Measurements from ENCODE around the gene CCSAP.
"Not testable (repeated sequence)": the region's sequence is repeated elsewhere in the genome, so short reads cannot be mapped to it uniquely, and the experiment has no call there.

CCSAP gene

GRCh38 chr1:229325401-229325800 is 17.4 kb downstream of the CCSAP start:
- DNase-seq = no peak

- no peak for DNase-seq
These were observed 18.8 kb downstream of the CCSAP start for GRCh38 chr1:229323885-229324553.

- no peak for DNase-seq
These were observed 19.6 kb downstream of the CCSAP start for GRCh38 chr1:229323201-229323600.

- DNase-seq = no peak
These were observed 23.4 kb downstream of the CCSAP start for GRCh38 chr1:229319487-229319886.

GRCh38 chr1:229318056-229318455 is 24.8 kb downstream of the CCSAP start:
- no peak for DNase-seq

GRCh38 chr1:229316166-229316565 is 26.7 kb downstream of the CCSAP start:
- DNase-seq = no peak

GRCh38 chr1:229310833-229311232 is 32.0 kb downstream of the CCSAP start:
- no peak for DNase-seq

GRCh38 chr1:229309684-229310083 is 33.2 kb downstream of the CCSAP start:
- DNase-seq = no peak

GRCh38 chr1:229309074-229309473 is 33.8 kb downstream of the CCSAP start:
- DNase-seq = no peak

GRCh38 chr1:229305392-229305791 is 37.5 kb downstream of the CCSAP start:
- DNase-seq = no peak

- DNase-seq = no peak
These were observed 39.0 kb downstream of the CCSAP start for GRCh38 chr1:229303855-229304254.

- DNase-seq = no peak
These were observed 40.1 kb downstream of the CCSAP start for GRCh38 chr1:229302740-229303139.

GRCh38 chr1:229300099-229300757 is 42.6 kb downstream of the CCSAP start:
- no peak for DNase-seq

GRCh38 chr1:229298887-229299503 is 43.9 kb downstream of the CCSAP start:
- no peak for DNase-seq

GRCh38 chr1:229298420-229298819 is 44.4 kb downstream of the CCSAP start:
- DNase-seq = no peak

GRCh38 chr1:229297746-229298145 is 45.1 kb downstream of the CCSAP start:
- no peak for DNase-seq

- DNase-seq = no peak
These were observed 46.3 kb downstream of the CCSAP start for GRCh38 chr1:229296541-229296941.

- no peak for DNase-seq
These were observed 47.1 kb downstream of the CCSAP start for GRCh38 chr1:229295745-229296144.

- DNase-seq = no peak
These were observed 49.2 kb downstream of the CCSAP start for GRCh38 chr1:229293528-229294204.

GRCh38 chr1:229291686-229292085 is 51.2 kb downstream of the CCSAP start:
- DNase-seq = not testable (repeated sequence)

GRCh38 chr1:229288516-229288915 is 54.3 kb downstream of the CCSAP start:
- no peak for DNase-seq

GRCh38 chr1:229287267-229287666 is 55.6 kb downstream of the CCSAP start:
- no peak for DNase-seq

GRCh38 chr1:229286099-229286766 is 56.6 kb downstream of the CCSAP start:
- DNase-seq = no peak
